ENCODE results near the gene PLEKHS1.

DNA sequence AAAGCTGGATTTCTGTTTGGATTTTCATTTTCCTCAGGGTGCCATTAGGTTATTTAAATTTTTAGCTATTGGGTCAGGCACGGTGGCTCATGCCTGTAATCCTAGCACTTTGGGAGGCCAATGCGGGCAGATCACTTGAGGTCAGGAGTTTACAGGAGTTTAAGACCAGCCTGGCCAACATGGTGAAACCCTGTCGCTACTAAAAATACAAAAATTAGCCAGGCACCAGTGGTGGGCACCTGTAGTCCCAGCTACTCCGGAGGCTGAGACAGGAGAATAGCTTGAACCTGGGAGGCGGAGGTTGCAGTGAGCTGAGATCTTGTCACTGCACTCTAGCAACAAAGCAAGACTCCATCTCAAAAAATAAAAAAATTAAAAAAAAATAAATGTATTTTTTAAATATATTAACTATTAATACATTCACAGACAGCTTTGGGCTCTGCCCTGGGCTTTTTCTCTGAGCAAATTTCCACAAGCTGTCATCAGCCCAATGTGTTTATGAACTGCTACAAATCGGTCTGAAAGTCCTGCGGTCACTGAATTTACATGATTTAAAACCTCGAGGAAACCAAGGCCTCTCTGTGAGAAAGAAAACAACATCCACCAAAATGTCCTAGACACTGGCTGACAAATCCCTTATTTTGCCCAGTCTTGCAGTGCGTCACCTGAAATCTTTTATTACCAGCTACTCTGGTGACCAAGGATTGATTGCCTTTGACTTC is 19.2 kb upstream of the PLEKHS1 start:
- no peak for TF ChIP-seq YY1 (IDR thresholded peaks at IDR 0.05; ENCODE audit: extremely low read depth, insufficient replicate concordance, low read depth, low read length)
- no peak for TF ChIP-seq RAD21 (IDR thresholded peaks at IDR 0.05; ENCODE audit: low read depth)
- TF ChIP-seq, protein P1, sequence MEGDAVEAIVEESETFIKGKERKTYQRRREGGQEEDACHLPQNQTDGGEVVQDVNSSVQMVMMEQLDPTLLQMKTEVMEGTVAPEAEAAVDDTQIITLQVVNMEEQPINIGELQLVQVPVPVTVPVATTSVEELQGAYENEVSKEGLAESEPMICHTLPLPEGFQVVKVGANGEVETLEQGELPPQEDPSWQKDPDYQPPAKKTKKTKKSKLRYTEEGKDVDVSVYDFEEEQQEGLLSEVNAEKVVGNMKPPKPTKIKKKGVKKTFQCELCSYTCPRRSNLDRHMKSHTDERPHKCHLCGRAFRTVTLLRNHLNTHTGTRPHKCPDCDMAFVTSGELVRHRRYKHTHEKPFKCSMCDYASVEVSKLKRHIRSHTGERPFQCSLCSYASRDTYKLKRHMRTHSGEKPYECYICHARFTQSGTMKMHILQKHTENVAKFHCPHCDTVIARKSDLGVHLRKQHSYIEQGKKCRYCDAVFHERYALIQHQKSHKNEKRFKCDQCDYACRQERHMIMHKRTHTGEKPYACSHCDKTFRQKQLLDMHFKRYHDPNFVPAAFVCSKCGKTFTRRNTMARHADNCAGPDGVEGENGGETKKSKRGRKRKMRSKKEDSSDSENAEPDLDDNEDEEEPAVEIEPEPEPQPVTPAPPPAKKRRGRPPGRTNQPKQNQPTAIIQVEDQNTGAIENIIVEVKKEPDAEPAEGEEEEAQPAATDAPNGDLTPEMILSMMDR (IDR thresholded peaks at IDR 0.05 in 2 of 3, conservative IDR thresholded peaks at IDR 0.05 in 1 of 3; ENCODE audit: borderline replicate concordance in 1 of 3, insufficient read depth in 1 of 3, low read depth in 2 of 3, low read length in 2 of 3) = no peak
- TF ChIP-seq EZH2 (IDR thresholded peaks at IDR 0.05) = no peak
- no peak for TF ChIP-seq POLR2A (IDR thresholded peaks at IDR 0.05; ENCODE audit: borderline replicate concordance, extremely low read depth, insufficient read depth, insufficient read length)
- no peak for TF ChIP-seq SIN3A (IDR thresholded peaks at IDR 0.05; ENCODE audit: low read depth)

Data from HCT116 (cell line).